Ishikawa (cell line): ENCODE results near the gene MAP3K2.

Source experiments
- CEBPB ChIP-seq: IDR thresholded peaks from 2 replicates; pipeline ENCODE4 v1.6.1; 2012
- CREB1 ChIP-seq: IDR thresholded peaks from 2 replicates; pipeline ENCODE4 v1.6.1; 2012; ENCODE audit warnings: low read depth
- EGR1 ChIP-seq: IDR thresholded peaks from 2 replicates; pipeline ENCODE4 v1.6.1; 2012
- EP300 ChIP-seq: IDR thresholded peaks from 2 replicates; pipeline ENCODE4 v1.6.1; 2012; ENCODE audit warnings: borderline replicate concordance
- FOXM1 ChIP-seq: IDR thresholded peaks from 2 replicates; pipeline ENCODE4 v1.6.1; 2012; ENCODE audit warnings: low read depth, borderline replicate concordance
- NFIC ChIP-seq: IDR thresholded peaks from 2 replicates; pipeline ENCODE4 v1.6.1; 2012
- RAD21 ChIP-seq: IDR thresholded peaks from 2 replicates; pipeline ENCODE4 v1.6.1; 2012; ENCODE audit warnings: low read depth
- TAF1 ChIP-seq: IDR thresholded peaks from 2 replicates; pipeline ENCODE4 v1.6.1; 2012; ENCODE audit warnings: low read depth, mild to moderate bottlenecking
- TCF12 ChIP-seq: IDR thresholded peaks from 2 replicates; pipeline ENCODE4 v1.6.1; 2012; ENCODE audit warnings: low read depth
- TEAD4 ChIP-seq: IDR thresholded peaks from 2 replicates; pipeline ENCODE4 v1.6.1; 2012
- YY1 ChIP-seq: IDR thresholded peaks from 2 replicates; pipeline ENCODE4 v1.6.1; 2012; ENCODE audit warnings: low read depth
- ZBTB7A ChIP-seq: IDR thresholded peaks from 2 replicates; pipeline ENCODE4 v1.6.1; 2012; ENCODE audit warnings: low read depth
- TF ChIP-seq, protein P1 (sequence below): IDR thresholded peaks from 2 replicates; pipeline ENCODE4 v1.6.1; 2012
- TF ChIP-seq, protein P2 (sequence below): IDR thresholded peaks from 2 replicates; pipeline ENCODE4 v1.6.1; 2012
- TF ChIP-seq, protein P3 (sequence below): IDR thresholded peaks from 2 replicates; pipeline ENCODE4 v1.6.1; 2012; ENCODE audit warnings: low read depth, mild to moderate bottlenecking

Gene MAP3K2

DNA sequence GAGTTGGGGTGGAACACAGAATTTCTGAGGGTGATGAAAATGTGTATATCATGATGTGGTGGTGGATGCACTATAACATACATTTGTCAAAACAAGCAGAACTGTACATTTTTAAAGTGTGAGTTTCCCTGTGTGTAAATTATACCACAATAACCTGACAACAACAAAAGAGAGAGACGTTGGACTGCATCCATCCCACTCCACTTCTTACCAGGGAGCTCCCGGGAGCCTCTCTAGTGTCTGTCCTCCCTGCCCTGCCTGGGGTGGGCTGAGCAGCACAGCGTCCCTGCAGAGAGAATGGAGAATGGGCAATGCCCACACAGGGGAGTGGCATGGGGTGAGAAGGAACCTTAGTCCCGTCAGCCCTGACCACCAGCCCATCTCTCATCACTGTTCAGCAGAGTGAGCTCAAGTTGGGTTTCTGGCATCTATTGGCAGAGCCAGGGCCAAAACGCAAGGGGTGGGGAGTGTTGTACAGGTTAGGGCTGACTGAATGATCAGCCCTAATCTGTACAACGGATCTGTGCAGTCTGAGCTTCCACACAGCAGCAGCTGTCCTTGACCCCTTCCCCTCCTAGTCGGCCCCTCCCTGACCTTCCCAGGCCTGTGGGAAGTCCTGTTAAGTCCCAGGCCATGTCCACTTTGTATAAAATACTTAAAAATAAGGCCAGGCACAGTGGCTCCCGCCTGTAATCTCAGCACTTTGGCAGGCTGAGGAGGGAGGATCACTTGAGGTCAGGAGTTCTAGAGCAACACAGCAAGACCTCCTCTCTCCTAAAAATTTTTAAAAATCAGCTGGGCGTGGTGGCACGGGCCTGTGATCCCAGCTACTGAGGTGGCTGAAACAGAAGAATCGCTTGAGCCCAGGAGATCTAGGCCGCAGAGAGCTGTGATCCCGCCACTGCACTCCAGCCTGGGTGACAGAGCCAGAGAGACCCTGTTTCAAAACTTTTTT, 27.1 kb upstream of the MAP3K2 start:
- TF ChIP-seq, protein P1, sequence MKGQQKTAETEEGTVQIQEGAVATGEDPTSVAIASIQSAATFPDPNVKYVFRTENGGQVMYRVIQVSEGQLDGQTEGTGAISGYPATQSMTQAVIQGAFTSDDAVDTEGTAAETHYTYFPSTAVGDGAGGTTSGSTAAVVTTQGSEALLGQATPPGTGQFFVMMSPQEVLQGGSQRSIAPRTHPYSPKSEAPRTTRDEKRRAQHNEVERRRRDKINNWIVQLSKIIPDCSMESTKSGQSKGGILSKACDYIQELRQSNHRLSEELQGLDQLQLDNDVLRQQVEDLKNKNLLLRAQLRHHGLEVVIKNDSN = no peak
- TF ChIP-seq TAF1 = no peak
- TF ChIP-seq TCF12 = no peak
- TF ChIP-seq EP300 = no peak
- TF ChIP-seq, protein P2, sequence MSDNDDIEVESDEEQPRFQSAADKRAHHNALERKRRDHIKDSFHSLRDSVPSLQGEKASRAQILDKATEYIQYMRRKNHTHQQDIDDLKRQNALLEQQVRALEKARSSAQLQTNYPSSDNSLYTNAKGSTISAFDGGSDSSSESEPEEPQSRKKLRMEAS = no peak
- TF ChIP-seq, protein P3, sequence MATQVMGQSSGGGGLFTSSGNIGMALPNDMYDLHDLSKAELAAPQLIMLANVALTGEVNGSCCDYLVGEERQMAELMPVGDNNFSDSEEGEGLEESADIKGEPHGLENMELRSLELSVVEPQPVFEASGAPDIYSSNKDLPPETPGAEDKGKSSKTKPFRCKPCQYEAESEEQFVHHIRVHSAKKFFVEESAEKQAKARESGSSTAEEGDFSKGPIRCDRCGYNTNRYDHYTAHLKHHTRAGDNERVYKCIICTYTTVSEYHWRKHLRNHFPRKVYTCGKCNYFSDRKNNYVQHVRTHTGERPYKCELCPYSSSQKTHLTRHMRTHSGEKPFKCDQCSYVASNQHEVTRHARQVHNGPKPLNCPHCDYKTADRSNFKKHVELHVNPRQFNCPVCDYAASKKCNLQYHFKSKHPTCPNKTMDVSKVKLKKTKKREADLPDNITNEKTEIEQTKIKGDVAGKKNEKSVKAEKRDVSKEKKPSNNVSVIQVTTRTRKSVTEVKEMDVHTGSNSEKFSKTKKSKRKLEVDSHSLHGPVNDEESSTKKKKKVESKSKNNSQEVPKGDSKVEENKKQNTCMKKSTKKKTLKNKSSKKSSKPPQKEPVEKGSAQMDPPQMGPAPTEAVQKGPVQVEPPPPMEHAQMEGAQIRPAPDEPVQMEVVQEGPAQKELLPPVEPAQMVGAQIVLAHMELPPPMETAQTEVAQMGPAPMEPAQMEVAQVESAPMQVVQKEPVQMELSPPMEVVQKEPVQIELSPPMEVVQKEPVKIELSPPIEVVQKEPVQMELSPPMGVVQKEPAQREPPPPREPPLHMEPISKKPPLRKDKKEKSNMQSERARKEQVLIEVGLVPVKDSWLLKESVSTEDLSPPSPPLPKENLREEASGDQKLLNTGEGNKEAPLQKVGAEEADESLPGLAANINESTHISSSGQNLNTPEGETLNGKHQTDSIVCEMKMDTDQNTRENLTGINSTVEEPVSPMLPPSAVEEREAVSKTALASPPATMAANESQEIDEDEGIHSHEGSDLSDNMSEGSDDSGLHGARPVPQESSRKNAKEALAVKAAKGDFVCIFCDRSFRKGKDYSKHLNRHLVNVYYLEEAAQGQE = no peak
- TF ChIP-seq ZBTB7A = no peak
- no peak for TF ChIP-seq NFIC
- no peak for TF ChIP-seq TEAD4
- no peak for TF ChIP-seq YY1
- TF ChIP-seq EGR1 = no peak
- TF ChIP-seq CEBPB = no peak

DNA sequence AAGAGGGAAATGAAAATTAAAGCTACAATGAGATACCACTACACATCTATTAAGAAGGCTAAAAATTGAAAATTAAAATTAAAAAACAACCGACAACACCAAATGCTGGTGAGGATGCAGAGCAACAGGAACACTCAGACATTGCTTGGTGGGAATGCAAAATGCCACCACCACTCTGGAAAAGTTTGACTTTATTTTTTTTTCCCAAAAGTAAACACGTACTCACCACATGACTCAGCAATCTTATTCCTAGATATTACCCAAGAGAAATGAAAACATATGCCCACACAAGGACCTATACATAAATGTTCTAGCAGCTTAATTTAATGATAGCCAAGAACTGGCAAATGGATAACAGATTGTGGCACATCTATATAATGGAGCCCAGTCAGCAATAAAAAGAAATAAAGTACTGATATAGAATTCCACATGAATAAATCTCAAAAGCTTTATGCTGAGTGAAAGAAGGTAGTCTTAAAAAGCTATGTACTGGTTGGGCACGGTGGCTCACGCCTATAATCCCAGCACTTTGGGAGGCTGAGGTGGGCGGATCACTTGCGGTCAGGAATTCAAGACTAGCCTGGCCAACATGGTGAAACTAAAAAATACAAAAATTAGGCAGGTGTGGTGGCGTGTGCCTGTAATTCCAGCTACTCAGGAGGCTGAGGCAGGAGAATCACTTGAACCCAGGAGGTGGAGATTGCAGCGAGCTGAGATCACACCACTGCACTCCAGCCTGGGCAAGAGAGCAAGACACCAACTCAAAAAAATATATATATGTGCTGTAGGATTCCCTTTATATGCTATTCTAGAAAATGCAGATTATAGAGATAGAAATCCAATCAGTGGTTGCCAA, 26.2 kb upstream of the MAP3K2 start:
- TF ChIP-seq CREB1 (no peak), EGR1 (no peak), CEBPB (no peak), NFIC (no peak), YY1 (no peak), FOXM1 (no peak), RAD21 (no peak), EP300 (no peak), ZBTB7A (no peak), TAF1 (no peak), TEAD4 (no peak), TCF12 (no peak)
- TF ChIP-seq, protein P1 = no peak
- TF ChIP-seq, protein P2 = no peak
- TF ChIP-seq, protein P3 = no peak

DNA sequence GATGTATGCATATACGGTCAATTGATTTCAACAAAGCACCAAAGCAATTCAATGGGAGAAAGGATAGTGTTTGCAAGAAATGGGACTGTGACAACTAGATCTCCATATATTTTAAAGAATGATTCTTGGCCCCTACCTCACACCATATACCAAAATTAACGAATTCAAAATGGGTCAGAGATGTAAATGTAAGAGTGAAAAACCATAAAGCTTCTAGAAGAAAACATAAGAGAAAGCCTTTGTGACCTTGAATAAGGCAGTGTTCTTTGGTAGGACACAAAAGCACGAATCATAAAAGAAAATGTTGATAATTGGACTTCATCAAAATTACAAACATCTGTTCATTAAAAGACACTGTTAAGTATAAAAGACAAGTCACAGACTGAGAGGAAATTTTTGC, 25.4 kb upstream of the MAP3K2 start:
- TF ChIP-seq, protein P1 = no peak
- TF ChIP-seq FOXM1 = no peak
- TF ChIP-seq, protein P2 = no peak

DNA sequence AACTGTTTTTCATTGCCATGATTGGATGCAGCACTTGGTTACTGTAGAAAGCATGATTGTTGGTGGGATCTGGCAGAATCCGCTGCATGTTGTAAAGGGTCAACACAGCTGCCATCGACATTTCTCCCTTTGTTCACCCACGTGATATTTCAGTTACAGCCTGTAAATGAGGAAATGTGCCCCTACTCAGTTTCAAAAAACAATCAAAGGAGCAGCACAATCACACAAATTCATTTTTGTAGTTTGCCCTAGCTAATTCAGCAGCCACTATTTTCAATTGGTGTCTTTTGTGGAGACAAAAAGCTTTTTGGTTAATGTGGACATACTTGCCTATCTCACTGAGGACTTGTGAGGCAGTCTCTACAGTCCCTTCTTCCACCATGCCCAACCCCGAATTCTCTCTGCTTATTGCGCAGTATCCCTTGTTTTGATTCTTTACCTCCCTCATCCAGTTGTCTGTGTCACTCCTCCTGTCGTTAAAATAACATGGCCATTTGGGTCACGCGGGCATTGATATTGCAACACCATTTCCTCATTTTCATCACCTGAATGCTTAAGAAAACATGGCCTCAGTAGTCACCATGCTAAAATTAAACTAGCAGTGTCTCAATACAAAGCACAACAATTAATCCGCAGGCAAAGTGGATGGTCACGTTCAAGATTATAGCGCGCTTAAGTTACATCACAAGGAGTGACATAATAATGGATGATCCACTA, 24.0 kb upstream of the MAP3K2 start:
- TF ChIP-seq, protein P3 = no peak
- TF ChIP-seq CEBPB (peak; percentile 22; the same call in 1 of the 2 replicates), ZBTB7A (no peak)
